NCI-H1048 (cell line): ENCODE measurements around the gene FRMD6.
"Not testable (repeated sequence)": the region's sequence is repeated elsewhere in the genome, so short reads cannot be mapped to it uniquely, and the experiment has no call there.

Experiments used
- DNase-seq: peaks from one replicate; lab custom pipeline; 2025; lab: John Stamatoyannopoulos, UW

Gene FRMD6

DNA sequence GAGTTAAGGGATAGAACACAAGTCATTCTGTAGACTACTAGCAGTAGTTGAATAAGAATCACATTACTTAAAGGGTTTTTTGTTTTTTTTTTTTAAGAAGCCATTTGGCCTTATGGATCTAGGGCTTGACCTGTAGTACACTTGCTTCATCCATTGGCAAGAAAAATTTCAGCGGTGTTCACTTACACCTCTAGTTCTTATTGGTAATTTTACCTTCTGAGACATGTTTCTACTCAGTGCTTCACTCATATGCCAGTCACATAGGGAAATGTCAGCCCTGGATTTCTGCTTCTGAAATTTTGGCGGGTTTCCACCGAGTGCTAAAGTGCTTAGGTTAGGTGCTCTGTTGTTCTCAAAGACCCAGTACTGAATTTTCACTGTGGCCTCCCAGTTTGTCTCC lies 72.9 kb downstream of the FRMD6 start:
- DNase-seq: no peak

DNA sequence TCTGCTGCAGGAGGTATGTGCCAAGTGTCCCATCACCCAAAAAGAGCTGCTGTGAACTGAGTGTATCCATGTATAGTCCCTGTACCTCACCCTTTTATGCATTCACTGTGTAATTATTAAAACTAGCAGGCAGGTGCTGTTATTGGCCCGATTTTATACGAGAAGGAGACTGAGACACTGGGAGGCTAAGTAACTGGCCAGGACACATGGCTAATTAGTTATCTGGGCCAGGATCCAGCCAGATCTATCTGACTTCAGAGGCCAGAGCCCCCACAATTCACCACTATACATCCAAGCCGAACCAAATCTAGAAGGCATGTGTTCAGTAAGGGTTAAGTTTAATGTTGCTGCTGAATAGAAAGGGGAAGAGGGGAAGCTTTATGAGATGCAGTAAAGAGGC lies 73.4 kb downstream of the FRMD6 start:
- no peak for DNase-seq

DNA sequence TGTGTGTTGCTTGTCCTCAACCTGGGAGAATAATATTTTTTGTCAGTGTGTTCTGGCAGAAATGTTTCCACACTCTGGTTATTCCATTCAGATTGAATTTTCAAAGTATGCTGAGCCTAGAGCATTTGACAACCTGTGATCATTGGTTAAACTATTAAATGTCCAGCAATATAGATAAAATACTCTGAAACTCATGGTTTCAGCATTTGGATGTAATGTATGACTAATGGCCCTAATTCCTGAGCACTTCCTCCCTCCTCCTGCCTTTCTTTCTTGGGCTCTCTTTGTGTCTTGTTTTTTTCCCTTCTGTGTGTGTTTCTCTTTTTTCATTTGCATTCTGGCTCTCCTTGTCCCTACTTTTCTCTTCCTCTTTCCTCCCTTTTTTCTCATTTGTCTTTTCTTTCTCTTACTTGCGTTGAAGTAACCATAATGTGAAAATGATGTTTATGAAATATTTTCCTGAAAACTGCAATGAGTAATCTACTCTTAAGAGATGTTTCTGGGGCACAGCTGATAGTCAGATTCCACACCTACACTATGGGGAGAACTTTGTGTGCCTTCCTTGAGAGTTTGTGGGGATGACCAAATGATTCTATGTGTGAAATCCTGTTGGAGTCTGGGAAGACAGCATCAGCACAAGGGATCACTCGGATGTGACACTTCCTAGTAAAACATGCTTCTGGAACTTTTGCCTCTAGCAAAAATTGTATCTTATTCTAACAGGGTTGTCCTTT lies 74.6 kb downstream of the FRMD6 start:
- DNase-seq: no peak

DNA sequence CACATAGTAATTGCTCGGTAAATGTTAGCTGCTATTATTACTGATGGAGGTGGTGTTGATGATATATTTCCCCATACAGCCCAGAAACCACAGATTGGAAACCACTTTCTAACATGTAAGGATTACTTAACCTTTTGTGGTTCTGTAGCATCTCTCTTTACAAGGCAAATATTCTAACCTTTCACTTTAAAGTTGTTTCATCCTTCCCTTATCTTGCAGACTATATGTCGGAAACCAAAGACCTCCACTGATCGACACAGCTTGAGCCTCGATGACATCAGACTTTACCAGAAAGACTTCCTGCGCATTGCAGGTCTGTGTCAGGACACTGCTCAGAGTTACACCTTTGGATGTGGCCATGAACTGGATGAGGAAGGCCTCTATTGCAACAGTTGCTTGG lies 75.8 kb downstream of the FRMD6 start:
- DNase-seq: no peak

DNA sequence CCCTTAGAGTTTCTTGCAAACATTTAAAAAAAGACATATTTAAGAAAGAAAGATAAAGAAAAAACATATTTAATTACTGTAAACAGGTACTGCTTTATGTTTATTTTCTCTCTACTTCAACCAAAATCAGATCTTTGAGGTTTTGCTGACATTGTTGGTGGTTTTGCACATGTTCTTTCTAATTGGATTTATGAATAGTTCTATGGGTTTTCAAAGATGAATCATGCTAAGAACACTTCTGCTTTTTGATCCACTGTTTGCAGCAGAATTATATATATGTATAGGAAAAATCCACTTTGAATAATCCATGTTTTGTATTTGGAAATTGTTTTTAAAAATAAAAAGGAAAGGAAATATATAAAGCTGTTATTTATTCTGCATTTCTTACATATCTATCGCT lies 78.4 kb downstream of the FRMD6 start:
- no peak for DNase-seq

DNA sequence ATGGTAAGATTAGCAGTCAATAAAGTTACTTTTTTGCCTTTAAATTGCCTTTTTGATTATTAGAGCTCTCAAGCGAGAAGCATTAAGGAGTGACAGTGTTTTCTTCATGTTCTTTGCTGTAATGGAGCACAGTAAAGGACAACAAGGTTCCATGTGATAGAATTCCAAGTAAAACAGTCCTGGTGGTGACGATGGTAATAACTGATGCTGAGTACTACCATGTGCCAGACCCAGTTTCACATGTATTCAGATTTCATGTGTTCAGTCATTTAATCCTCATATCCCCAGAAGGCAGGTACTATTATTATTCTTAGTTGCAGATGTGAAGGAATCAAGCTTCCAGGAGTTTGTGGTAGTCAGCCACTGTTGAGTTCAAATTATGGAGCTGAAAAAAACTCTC lies 79.0 kb downstream of the FRMD6 start:
- no peak for DNase-seq

DNA sequence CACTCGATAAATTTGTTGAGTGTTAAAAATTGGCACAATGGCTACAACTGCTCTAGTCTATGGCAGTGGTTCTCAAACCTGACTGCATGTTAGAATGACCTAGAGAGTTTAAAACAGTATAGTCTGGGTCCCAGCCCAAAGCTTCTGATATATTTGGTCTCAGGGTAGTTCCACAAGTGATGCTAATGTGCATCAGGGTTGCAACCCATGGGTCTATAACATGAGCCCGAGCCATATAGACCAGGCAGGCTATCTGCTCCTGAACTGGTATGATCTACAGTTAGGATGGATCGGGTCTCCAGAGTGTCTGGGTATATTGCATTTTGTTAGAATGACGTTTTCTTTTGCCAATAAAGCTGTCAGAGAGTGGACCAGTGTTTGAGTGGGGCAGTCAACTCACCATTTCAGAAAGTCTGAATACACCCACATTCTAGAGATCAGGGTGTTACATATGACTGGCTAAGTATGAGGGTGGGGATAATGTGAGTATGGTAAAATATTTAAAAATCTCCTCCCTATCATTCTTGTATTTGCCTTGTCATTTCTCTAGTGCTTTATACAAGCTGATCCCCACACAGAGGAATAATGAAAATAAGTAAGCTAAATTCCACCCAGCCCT lies 80.9 kb downstream of the FRMD6 start:
- DNase-seq: no peak

DNA sequence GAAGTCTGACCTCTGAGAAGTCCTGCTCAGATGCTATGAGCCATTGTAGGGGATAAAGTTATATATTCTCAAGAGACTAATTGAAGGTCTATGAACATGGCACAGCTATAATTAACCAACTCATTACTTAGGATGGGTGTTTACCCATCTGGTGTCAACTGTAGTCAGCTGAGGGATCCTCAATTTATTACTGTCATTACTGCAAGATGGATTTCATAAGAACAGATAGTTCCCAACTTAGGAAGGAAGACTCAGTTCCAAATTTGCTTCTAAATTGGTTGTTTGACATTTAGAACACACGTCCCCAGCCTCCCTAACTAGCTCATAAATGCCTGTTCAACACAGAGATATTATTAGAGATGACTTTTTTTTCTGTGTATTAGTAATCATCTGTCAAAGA lies 81.4 kb downstream of the FRMD6 start:
- no peak for DNase-seq

DNA sequence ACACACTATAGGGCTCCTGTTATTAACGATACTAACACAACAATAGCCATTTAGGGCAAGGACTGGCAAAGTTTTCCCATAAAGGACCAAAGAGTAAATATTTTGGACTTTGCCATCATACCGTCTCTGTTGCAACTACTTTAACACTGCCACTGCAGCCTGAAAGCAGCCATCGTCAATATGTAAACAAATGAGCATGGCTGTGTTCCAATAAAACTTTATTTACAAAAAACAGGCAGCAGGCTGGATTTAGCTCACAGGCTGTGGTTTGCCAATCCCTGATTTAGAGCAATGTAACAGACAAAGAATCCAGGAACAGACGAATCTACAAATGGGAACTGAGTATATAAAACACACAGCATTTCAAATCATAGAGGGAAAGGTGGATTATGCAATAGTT lies 84.1 kb downstream of the FRMD6 start:
- no peak for DNase-seq

DNA sequence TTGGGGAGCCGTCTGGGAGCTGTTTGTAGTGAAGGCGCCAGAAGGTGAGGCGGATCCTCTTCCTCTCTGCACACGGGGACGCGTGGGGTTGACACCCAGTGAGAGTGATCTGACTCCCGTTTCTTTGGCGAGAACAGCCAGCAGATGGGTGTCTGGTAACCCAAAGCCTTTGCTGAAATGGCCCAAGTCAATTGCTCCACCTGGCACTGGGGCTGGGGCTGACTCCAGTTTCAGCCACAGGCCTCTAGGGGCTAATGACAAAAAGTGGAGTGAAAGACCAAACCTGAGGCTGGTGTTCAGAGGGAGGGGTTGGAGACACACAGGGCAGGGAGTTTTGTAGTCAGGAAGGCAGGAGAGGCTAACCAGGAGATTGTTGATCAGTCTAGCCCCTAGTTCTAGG lies 87.0 kb downstream of the FRMD6 start:
- no peak for DNase-seq

DNA sequence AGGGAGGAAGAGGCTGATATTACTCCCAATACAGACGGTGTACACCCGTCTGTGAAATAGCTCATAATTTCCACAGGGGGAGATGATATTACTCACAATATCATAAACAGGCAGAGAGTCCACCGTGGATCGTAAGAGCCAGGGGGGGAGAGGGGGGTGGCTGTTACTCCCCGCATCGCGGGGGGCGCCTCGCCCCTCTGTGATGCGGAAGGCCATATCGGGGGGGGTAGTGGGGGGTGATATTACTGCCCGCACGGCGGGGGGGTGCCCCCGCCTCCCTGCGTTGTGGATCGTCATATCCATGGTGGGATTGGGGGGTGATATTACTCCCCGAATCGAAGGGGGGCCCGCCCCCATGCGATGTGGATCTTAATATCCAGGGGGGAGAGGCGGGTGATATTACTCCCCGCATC lies 91.9 kb downstream of the FRMD6 start:
- no peak for DNase-seq

DNA sequence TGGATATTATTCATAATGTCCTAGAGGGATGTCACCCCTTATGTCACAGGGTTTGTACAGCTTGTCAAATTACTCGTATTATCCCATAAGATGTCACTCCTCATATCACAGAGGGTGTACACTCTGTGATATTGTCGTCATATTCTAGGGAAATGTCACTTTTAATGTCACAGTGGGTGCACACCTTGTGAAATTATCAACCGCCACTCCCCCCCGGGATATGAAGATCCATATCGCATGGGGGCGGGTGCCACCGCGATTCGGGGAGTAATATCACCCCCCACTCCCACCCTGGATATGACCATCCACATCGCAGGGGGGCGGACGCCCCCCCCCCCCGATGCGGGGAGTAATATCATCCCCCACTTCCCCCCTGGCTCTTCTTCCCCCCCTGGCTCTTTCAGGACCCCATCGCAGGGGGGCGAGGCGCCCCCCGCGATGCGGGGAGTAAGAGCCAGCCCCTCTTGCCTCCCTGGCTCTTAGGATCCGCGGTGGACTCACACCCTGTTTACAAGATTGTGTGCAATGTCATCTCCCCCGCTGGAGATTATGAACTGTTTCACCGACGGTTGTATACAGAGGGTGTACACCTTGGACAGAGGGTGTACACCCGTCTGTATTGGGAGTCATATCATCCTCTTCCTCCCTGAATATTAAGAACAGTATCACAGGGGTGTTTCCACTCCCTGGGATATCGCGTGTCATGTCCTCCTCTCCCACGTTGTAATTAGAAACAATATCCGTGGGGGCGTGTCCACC lies 92.8 kb downstream of the FRMD6 start:
- no peak for DNase-seq

DNA sequence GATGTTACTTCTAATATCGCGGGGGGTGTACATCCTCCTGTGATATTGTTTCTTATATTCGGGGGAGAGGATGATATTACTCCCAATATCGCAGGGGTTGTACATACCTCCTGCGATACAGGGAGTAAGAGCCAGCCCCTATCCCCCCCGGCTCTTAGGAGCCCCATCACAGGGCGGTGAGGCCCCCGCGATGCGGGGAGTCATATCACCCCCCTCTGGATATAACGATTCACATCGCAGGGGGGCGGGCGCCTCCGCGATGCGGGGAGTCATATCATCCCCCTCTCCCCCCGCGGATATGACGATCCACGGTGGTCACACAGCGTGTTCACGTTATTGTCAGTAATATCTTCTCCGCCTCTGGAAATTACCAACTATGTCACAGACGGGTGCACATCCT lies 95.1 kb downstream of the FRMD6 start:
- not testable (repeated sequence) for DNase-seq

DNA sequence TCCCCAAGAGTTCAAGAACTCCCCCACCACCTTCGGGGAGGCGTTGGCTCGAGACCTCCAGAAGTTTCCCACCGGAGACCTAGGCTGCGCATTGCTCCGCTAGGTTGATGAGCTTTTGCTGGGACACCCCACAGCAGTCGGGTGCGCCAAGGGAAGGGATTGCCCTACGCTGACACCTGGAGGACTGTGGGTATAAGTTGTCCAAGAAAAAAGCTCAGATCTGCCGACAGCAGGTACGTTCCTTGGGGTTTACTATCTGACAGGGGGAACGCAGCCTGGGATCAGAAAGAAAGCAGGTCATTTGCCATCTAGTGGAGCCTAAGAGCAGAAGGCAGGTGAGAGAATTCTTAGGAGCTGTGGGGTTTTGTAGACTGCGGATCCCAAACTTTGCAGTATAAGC lies 98.8 kb downstream of the FRMD6 start:
- DNase-seq: no peak

DNA sequence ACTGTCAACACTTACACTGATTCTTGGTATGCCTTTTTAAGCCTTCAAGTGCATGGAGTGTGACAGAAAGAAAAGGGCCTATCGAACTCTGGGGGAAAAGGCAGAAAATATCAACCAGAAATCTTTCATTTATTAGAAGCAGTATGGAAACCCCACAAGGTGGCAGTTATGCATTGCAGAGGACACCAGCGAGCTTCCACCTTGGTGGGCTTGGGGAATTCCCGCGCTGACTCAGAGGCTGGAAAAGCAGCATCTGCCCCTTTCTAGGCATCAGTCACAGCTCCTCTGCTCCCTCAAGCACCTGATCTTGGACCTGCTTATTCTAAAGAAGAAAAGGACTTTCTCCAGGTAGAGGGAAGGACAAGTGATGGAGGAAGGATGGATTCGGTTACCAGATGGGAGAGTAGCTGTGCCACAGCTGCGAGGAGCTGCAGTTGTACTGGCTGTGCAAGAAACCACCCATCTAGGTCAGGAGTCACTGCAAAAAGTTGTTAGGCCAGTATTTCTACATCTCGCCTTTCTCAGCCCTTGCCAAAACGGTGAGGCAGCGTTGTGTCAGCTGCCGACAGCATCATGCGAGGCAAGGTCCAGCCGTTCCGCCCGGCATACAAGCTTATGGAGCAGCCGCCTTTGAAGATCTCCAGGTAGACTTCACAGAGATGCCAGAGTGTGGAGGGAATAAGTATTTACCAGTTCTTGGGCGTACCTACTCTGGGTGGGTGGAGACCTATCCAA lies 100.1 kb downstream of the FRMD6 start:
- not testable (repeated sequence) for DNase-seq

DNA sequence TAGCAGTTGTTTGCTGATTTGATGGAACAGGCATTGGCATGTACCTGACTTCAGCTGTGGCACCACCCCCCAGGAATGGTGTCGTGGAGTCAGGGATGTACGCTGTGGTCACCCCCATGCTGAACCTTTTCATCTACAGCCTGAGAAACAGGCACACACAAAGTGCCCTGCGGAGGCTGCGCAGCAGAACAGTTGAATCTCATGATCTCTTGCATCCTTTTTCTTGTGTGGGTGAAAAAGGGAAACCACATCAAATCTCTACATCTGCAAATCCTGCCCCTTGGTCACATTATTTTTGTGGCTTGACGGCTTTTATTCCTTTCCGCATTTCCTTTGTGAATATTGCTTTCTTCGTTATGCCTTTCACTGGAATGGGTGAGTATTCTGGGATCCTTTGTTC lies 106.0 kb downstream of the FRMD6 start:
- not testable (repeated sequence) for DNase-seq

DNA sequence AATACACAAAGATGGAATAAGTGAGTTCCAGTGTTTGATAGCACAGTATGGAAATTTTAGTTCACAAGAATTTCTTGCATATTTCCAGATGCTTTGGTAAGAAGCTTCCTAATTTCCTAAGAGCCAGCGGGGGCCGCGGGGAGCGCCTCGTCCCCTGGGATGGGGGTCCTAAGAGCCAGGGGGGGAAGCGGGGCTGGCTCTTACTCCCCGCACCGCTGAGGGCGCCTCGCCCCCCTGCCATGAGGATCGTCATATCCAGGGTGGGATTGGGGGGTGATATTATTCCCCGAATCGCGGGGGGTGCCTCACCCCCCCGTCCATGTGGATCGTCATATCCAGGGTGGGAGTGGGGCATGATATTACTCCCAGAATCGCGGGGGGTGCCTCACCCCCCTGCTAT lies 108.2 kb downstream of the FRMD6 start:
- DNase-seq: no peak

DNA sequence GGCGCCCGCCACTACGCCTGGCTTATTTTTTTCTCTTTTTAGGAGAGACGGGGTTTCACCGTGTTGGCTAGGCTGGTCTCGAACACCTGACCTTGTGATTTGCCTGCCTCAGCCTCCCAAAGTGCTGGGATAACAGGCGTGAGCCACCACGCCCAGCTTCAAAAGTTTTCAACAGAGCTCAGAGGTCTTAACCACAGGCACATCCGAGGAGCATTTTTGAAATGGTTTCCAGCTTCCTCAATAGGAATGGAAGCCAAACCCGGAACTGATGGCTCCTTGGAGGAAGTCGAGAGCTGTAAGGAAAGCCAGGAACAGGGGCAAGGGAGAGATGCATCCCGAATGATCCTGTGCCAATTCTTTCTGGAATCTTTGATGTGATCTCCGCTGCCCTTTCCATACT lies 114.0 kb downstream of the FRMD6 start:
- not testable (repeated sequence) for DNase-seq

DNA sequence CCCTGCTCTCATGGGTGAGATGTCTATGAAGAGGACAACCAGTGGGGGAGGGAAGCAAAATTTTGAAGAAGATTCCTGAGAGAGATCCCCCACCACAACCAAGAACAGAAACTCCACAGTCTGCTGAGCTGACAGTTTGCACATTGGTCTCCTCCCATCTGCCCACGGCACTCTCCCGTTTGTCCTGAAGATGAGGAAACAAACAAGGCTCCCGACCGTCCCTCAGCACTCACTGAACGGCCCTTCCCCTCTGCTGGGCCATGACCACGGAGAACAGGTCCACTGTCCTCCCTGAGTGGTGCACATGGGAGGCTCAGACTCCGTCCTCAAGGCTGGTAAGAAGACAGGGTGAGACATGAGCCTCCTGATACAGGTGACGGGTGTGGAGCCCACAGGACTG lies 114.9 kb downstream of the FRMD6 start:
- not testable (repeated sequence) for DNase-seq

DNA sequence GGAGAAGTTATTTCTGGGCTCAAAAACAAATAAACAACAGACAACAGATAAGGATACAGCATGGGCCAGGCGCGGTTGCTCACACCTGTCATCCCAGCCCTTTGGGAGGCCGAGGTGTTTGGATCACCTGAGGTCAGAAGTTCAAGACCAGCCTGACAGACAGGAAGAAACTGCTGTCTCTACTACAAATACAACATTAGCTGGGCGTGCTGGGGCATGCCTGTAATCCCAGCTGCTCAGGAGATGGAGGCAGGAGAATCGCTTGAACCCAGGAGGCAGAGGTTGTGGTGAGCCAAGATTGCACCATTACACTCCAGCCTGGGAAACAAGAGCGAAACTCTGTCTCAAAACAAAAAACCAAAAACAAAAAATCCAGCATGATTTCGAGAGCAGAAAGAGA lies 117.6 kb downstream of the FRMD6 start:
- not testable (repeated sequence) for DNase-seq

DNA sequence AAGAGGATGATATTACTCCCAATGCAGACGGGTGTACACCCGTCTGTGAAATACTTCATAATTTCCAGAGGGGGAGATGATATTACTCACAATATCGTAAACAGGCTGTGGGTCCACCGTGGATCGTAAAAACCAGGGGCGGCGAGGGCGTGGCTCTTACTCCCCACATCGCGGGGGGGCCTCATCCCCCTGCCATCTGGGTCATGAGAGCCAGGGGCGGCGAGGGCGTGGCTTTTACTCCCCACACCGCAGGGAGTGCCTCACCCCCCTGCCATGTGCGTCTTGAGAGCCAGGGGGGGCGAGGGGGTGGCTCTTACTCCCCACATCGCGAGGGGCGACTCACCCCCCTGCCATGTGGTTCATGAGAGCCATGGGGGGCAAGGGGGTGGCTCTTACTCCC lies 122.5 kb downstream of the FRMD6 start:
- no peak for DNase-seq

DNA sequence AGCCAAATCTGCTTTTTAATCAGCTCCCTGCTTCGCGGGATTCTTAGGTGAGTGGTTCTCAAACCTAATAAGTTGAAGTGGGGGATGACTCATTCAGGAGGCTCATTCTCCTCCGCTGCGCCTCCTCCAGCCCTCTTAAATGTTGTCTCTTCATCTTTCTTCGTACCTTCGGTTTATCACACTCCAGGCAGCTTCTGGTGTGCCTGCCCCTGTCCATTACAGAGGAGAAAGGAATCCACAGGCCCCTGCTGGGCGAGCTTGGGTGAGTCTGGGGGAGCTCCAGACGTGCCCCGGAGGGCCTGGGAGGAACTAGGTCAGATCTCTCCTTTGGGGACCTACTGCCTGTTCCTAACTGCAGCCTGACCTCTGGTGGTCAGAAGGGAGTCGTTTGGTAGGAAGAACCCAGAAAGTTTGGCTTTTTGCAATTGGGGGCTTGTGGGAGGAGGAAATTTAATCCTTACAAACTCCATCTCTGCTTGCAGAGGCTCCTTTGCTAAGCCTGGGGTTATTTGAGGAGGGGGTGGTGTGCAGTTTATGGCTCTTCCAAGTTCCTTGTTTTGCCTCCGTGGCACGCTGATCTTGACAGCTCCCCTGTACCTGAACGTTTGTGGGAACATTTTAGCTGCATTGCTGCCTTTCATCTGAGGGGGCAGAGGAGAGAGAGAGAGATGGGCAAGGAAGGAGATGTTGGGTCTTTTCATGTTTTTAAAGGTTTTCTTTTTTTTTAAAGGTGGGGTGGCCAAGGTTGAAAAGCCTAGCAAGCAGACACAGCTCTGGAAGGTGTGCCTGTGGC lies 124.6 kb downstream of the FRMD6 start:
- no peak for DNase-seq
